Skeletal muscle satellite cell (primary cell): ENCODE results near the gene MGST1.
"Not testable (repeated sequence)": the region's sequence is repeated elsewhere in the genome, so short reads cannot be mapped to it uniquely, and the experiment has no call there.

ENCODE experiments used
- H3K27me3 ChIP-seq: 2 replicates; pipeline ENCODE4 v1.7.0; 2013; ENCODE audit warnings: low read length; ENCODE audit not compliant: control insufficient read depth, insufficient read depth
- H3K36me3 ChIP-seq: 2 replicates; pipeline ENCODE4 v1.7.0; 2013; ENCODE audit warnings: mild to moderate bottlenecking, control low read depth, low read length; ENCODE audit not compliant: insufficient read depth
- H3K4me1 ChIP-seq: 2 replicates; pipeline ENCODE4 v1.7.0; 2013; ENCODE audit warnings: low read length; ENCODE audit not compliant: control insufficient read depth, insufficient read depth
- H3K4me2 ChIP-seq: 2 replicates; pipeline ENCODE4 v1.7.0; 2013; ENCODE audit warnings: mild to moderate bottlenecking, low read length
- H3K4me3 ChIP-seq: 2 replicates; pipeline ENCODE4 v1.7.0; 2013; ENCODE audit warnings: low read length
- H3K9ac ChIP-seq: 2 replicates; pipeline ENCODE4 v1.7.0; 2013; ENCODE audit warnings: mild to moderate bottlenecking, low read depth, low read length, moderate library complexity
- H3K9me3 ChIP-seq: replicated peaks from 2 replicates; pipeline ENCODE4 v1.7.0; 2013; ENCODE audit warnings: mild to moderate bottlenecking, control low read depth, low read length

MGST1 gene

DNA sequence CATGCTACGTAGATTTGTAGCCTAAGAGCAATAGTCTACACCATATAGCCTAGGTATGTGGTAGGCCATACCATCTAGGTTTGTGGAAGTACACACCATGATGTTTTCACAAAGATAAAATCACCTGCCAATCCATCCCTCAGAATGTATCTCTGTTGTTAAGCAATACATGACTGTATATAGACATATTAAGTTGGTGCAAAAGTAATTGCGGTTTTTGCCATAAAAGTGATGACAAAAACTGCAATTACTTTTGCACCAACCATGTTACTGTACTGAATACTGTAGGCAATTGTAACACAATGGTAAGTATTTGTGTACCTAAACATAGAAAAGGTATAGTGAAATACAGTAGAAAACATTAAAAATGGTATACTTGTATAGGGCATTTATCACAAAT, 40.5 kb downstream of the MGST1 start:
- Histone ChIP-seq H3K9me3 (no peaks in the 10 kb centered on the region), H3K4me2 (no peak overlapping the region), H3K27me3 (no peaks in the 10 kb centered on the region), H3K4me3 (no peak overlapping the region), H3K4me1 (peaks cover 15% of the 10 kb centered on the region), H3K36me3 (no peaks in the 10 kb centered on the region), H3K9ac (no peak overlapping the region)

- Histone ChIP-seq H3K4me1 (peaks cover 15% of the 10 kb centered on the region), H3K4me3 (no peak overlapping the region), H3K27me3 (no peaks in the 10 kb centered on the region), H3K9ac (no peak overlapping the region), H3K9me3 (no peaks in the 10 kb centered on the region), H3K4me2 (no peak overlapping the region), H3K36me3 (no peaks in the 10 kb centered on the region)
Measured at GRCh38 chr12:16389594-16389993, 42.1 kb downstream of the MGST1 start.

- H3K36me3 ChIP-seq: no peaks in the 10 kb centered on the region
- H3K9me3 ChIP-seq: no peaks in the 10 kb centered on the region
- H3K27me3 ChIP-seq: no peaks in the 10 kb centered on the region
- H3K4me1 ChIP-seq: peaks cover 7% of the 10 kb centered on the region
- H3K4me3 ChIP-seq: no peak overlapping the region
- H3K4me2 ChIP-seq: no peak overlapping the region
- H3K9ac ChIP-seq: no peak overlapping the region
Measured at GRCh38 chr12:16392846-16393535, 45.5 kb downstream of the MGST1 start.

DNA sequence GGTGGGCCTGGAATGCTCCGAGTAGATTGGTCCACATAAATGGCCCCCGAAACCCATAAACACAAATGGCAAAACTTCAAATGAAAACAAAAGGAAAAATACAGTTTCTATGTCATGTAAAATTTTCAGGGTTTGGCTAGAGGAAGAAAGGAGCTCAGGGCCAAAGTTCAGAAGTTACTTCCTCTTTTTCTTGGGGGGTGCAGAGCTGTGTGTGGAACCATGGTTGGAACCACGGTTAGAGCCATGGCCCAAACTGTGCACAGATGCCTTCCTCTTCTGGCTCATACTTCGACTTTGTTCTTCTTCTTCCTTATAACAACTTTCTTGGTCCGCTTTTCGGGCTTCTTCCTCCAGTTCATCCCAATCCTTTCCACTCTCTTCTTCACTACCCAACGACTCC, 51.7 kb downstream of the MGST1 start:
- Histone ChIP-seq H3K9me3 (no peaks in the 10 kb centered on the region), H3K27me3 (no peaks in the 10 kb centered on the region), H3K9ac (no peak overlapping the region), H3K4me2 (no peak overlapping the region), H3K4me1 (no peaks in the 10 kb centered on the region), H3K36me3 (no peaks in the 10 kb centered on the region), H3K4me3 (no peak overlapping the region)

DNA sequence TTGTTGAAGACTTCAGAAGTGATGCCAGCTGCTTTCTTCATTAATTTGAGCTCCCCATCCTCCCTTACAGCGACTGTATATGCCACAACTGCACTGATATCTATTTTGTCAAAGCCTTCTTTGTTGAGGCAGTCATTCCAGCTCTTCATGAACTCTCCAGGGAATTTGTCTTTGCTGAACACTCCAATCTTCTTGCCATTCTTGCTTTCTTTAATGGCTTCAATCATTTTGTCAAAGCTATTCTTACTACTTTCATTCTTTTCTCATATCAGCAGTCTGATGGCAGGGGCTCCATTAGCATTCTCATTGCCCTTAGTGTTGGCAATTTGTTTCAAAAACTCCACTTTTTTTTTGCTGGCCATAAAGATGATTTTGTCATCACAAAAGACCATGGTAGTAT, 54.4 kb downstream of the MGST1 start:
- H3K4me2 ChIP-seq, H3K9me3 ChIP-seq, H3K27me3 ChIP-seq, H3K9ac ChIP-seq, H3K4me3 ChIP-seq, H3K4me1 ChIP-seq, H3K36me3 ChIP-seq: not testable (repeated sequence)

DNA sequence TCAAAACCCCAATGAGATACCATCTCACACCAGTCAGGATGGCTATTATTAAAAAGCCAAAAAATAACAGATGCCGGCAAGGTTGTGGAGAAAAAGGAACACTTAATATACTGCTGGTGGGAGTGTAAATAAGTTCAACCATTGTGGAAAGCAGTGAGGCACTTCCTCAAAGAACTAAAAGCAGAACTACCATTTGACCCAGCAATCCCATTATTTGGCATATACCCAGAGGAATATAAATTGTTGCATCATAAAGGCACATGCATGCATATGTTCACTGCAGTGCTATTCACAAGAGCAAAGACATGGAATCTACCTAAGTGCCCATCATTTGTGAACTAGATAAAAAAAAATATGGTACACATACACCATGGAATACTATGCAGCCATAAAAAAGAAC, 59.9 kb downstream of the MGST1 start:
- Histone ChIP-seq H3K4me1 (no peaks in the 10 kb centered on the region), H3K9me3 (no peaks in the 10 kb centered on the region), H3K27me3 (no peaks in the 10 kb centered on the region), H3K4me3 (no peak overlapping the region), H3K9ac (no peak overlapping the region), H3K36me3 (no peaks in the 10 kb centered on the region), H3K4me2 (no peak overlapping the region)
